Subcutaneous abdominal adipose tissue (tissue), 5 donors: ENCODE data around the gene SYCP2L.

Experiments used
- H3K27ac ChIP-seq: one replicate; pipeline ENCODE4 v1.7.0; 2013; ENCODE audit warnings: low read depth, mild to moderate bottlenecking, inconsistent platforms, low read length, moderate library complexity
- H3K27me3 ChIP-seq, 5 donors: one replicate each; pipeline ENCODE4 v1.7.0; 2013; ENCODE audit warnings: low read length in 5 of 5, inconsistent platforms in 1 of 5; ENCODE audit not compliant: control insufficient read depth in 5 of 5, insufficient read depth in 4 of 5
- H3K36me3 ChIP-seq, 5 donors: one replicate each; pipeline ENCODE4 v1.7.0; 2013; ENCODE audit warnings: low read length in 5 of 5; ENCODE audit not compliant: control insufficient read depth in 5 of 5, insufficient read depth in 5 of 5
- H3K4me1 ChIP-seq, 5 donors: one replicate each; pipeline ENCODE4 v1.7.0; 2013; ENCODE audit warnings: low read length in 5 of 5, mild to moderate bottlenecking in 3 of 5, moderate library complexity in 1 of 5; ENCODE audit not compliant: control insufficient read depth in 5 of 5, insufficient read depth in 5 of 5
- H3K4me3 ChIP-seq, 5 donors: one replicate each; pipeline ENCODE4 v1.7.0; 2013; ENCODE audit warnings: low read length in 5 of 5, low read depth in 1 of 5
- H3K9ac ChIP-seq, 5 donors: one replicate each; pipeline ENCODE4 v1.7.0; 2013; ENCODE audit warnings: low read length in 5 of 5, mild to moderate bottlenecking in 4 of 5, moderate library complexity in 3 of 5
- H3K9me3 ChIP-seq, 5 donors: one replicate each; pipeline ENCODE4 v1.7.0; 2013; ENCODE audit warnings: low read length in 5 of 5; ENCODE audit not compliant: control insufficient read depth in 5 of 5
- donor health status: healthy.
- donor health status: healthy.
- donor health status: healthy.
- donor health status: healthy.
- donor health status: healthy.

Gene SYCP2L

DNA sequence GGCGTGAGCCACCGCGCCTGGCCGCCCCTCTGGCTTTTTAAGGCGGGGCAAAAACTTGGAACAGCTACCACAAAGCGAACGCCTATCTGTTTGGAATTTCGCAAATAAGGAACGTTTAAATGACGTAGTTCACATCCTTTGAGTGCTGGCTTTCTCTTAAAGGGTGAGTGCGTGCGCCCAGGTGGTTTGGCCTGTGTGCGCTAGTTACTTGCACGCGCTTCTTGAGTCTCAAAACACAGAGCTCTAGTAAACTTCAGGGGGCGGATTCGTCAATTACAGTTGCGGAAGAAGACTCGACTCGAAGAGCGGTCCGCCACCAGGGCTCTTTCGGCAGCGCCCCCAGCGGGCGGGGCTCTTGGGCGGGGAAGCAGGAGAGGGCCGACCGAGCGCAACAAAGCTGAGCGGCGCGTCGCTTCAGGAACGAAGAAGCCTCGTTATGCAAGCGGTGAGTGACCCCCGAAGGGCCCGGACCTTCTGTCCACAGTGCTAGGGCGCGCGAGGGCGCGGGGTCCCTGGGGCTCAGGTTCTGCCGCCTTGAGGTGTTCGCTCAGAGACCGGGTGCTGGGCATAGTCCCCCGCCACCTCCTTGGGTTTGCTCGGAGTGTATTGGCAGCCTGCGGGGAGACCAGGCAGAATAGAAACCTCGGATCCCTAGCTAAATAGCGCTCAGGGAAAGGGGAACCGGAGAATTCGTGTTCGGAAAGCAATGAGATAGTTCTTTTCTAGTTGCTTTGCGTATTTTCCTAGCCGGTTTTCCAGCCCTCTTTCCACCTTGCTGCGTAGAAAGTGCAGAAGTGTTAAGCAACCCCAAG is at the start of gene SYCP2L:
Gene SYCP2L, plus strand, starts transcription at position 362 of the 812 bp plus-strand sequence. Its CDS starts 75 bp downstream, at position 437.
- Histone ChIP-seq H3K4me3 (peak within 1 kb of the TSS; percentile 48 to 75 (median 68)), H3K36me3 (no peaks in the 10 kb centered on the region), H3K27ac (no peak within 1 kb of the TSS), H3K27me3 (peaks cover 4 to 40% (median 30%) of the 10 kb centered on the region in 5 donors), H3K9ac (peak within 1 kb of the TSS in 2 of 5 donors; percentile 40 to 56), H3K9me3 (peaks cover 0 to 5% (median 0%) of the 10 kb centered on the region in 5 donors), H3K4me1 (peaks cover 0 to 29% (median 22%) of the 10 kb centered on the region in 5 donors)

DNA sequence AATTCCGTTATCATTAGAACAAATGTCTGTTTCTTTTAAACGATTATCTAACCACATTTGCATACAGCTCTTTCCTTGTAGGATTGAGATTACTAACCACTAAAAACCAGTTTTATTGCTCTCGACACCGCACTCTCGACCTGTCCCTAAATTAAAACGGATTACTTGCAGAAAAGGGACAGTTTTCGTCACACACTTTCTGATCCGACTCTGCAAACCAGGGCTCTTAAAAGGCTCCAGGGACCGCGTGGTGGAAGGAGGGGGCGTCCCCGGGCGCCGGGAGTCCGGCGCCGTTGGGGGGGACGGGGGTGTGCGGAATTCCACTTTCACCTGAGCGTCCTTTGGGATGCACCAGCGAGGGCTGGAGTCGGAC is 49.2 kb upstream of the SYCP2L start:
- Histone ChIP-seq H3K9me3 (no peaks in the 10 kb centered on the region), H3K27me3 (no peaks in the 10 kb centered on the region), H3K36me3 (no peaks in the 10 kb centered on the region), H3K9ac (peak overlapping the region in 4 of 5 donors; percentile 64 to 80 (median 73)), H3K4me1 (peaks cover 0 to 23% (median 17%) of the 10 kb centered on the region in 5 donors), H3K27ac (no peak overlapping the region), H3K4me3 (peak overlapping the region; percentile 75 to 86 (median 85))

DNA sequence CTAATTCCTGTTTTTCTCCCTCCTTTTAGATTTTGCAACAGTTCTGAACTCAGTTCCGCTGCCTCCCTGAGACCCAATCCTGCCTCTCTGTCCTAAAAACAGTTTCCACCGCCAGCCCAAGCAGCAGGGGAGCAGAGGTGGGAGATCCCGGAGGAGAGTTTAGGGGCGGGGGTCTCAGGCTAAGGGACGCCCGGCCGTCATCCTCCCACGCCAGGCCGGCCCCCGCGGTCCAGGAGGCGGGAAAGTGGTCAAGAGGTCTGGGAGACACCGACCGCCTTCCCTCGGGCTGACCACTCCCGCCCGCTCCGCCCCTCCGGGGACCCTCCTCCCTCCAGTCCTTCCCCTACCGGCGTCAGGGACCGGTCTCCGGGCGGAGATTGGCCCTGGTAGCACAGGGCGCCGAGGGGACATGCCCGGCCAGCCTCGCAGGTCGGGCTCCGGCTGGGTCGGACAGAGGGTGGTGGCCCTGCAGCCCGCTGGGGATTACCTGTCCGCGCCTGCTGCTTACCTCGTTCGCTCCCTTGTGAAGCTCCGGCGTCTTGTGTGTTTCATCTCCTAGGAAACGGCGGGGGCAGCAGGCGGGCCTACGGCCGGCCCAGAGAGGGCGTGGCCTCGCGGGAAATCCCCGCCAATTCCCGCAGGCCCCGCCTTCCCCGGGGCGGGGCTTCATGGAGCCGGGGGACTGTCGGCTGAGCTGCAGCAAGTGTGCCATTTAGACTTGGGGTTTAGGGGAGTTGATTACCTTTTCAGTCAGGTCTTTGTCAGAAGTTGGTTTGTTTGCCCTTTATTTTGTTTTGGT is 48.7 kb upstream of the SYCP2L start, which contains the start of gene MAK:
Gene MAK, minus strand, starts transcription at position 545 of the 799 bp plus-strand sequence. CDS start 7,891 bp downstream, outside the sequence.
- Histone ChIP-seq H3K9ac (peak within 1 kb of the TSS in 4 of 5 donors; percentile 64 to 80 (median 73)), H3K36me3 (no peaks in the 10 kb centered on the region), H3K27ac (no peak within 1 kb of the TSS), H3K4me3 (peak within 1 kb of the TSS; percentile 75 to 86 (median 85)), H3K27me3 (no peaks in the 10 kb centered on the region), H3K9me3 (no peaks in the 10 kb centered on the region), H3K4me1 (peaks cover 0 to 23% (median 17%) of the 10 kb centered on the region in 5 donors)

DNA sequence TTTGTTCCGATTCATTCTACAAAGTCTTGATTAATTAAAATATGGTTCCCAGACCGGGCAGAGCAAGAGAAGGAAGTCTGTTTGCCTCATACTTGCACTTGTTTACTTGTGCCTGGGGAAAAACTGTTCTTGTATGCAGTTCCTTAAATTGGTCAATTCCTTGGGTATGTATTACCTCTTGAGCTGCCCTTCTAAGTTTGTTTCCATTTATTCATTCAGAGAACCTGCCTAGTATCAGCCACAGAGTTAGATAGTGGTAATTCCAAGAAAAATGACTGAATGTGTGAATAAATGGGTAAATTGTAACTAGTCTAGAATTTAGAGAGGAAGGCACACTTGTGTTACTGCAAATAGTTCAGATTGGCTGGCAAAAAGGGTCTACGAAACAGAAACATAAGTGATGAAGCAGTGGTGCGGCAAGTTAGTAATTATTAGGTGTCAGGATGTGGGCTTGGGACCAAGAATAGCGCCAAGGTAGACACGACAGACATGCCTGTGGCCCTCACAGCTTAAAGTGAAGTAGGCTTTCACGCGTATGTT is 48.0 kb upstream of the SYCP2L start:
- no peaks in the 10 kb centered on the region for H3K9me3 ChIP-seq
- peak overlapping the region in 4 of 5 donors; percentile 37 to 80 (median 72) for H3K9ac ChIP-seq
- no peak overlapping the region for H3K27ac ChIP-seq
- H3K4me1 ChIP-seq = peaks cover 0 to 23% (median 17%) of the 10 kb centered on the region in 5 donors
- H3K36me3 ChIP-seq = no peaks in the 10 kb centered on the region
- no peaks in the 10 kb centered on the region for H3K27me3 ChIP-seq
- H3K4me3 ChIP-seq = peak overlapping the region; percentile 70 to 86 (median 84)

DNA sequence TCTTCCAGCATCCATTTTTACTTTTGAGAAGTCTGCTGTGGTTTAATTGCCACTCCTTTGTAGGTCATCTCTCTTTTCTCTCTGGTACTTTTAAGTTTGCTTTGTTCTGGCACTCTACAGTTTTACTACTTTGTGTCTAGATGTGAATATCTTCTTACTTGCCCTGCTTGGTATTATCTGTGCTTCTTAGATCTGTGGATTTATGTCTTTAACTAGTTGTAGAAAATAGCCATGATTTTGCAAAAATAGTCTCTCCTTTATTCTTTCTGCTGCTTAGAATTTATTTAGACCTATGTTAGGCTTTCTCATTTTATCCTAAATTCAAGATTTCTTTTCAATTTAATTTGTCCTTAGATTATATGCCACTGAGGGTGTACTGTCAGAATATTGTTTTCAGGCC is 43.3 kb upstream of the SYCP2L start:
- H3K27ac ChIP-seq = no peak overlapping the region

DNA sequence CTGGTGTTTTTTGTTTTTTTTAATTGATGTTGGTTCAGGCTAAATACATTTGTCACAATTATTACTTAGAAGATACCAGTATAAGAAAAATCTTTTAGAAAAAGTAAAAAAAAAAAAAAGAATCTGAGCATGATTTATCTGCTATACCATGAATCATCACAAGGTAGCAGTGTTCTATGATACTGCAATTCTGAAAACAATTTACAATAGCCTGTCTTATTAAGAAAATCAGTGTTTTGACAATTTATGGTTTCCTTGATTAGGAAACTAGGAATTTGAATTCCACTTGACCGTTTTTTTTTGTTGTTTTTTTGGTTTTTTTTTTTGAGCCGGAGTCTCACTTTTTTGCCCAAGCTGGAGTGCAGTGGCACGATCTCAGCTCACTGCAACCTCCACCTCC is 39.2 kb upstream of the SYCP2L start:
- Histone ChIP-seq H3K4me3 (no peak overlapping the region), H3K27ac (no peak overlapping the region), H3K4me1 (no peaks in the 10 kb centered on the region), H3K36me3 (no peaks in the 10 kb centered on the region), H3K9ac (no peak overlapping the region), H3K27me3 (no peaks in the 10 kb centered on the region), H3K9me3 (no peaks in the 10 kb centered on the region)

More for the DNA sequence above, 43.3 kb upstream of the SYCP2L start:
- Histone ChIP-seq H3K4me1 (peaks cover 0 to 6% (median 4%) of the 10 kb centered on the region in 5 donors), H3K9me3 (no peaks in the 10 kb centered on the region), H3K4me3 (no peak overlapping the region), H3K36me3 (no peaks in the 10 kb centered on the region), H3K9ac (no peak overlapping the region), H3K27me3 (no peaks in the 10 kb centered on the region)

DNA sequence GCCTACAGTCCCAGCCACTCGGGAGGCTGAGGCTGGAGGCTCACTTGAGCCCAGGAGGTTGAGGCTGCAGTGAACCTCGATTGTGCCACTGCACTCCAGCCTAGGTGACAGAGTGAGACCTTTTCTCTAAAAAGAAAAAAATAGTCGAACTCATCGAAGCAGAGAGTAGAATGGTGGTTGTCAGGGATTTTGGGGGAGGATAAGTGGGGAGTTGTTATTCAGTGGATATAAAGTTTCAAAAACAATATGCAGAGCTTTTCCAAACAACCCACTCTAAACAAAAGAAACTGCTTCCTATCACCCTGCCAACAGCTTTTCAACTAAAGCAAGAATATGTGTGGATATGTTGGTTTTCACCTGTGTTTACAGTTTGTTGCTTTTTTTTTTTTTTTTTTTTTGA is 37.0 kb upstream of the SYCP2L start:
- Histone ChIP-seq H3K4me1 (no peaks in the 10 kb centered on the region), H3K27ac (no peak overlapping the region), H3K4me3 (no peak overlapping the region), H3K9ac (no peak overlapping the region), H3K36me3 (no peaks in the 10 kb centered on the region), H3K9me3 (peaks cover 0 to 4% (median 0%) of the 10 kb centered on the region in 5 donors), H3K27me3 (no peaks in the 10 kb centered on the region)

DNA sequence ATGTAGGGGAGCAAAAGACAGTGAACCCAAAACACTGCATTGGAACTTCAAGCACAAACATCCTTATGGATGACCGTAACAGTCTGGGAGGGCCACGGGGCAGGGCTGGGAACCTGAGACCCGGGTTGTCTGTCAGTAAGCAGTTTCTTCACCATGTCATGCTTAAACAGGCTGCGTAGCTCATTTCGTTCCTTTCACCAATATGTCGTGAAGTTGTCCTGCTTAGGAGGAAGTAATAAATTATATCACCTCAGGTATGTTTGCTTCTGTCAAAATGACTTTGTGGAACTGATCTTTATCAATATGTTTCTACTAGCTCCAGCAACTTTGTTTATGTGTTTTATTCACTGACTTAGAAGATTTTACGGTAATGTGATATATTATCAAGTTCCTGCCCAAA is 36.1 kb upstream of the SYCP2L start:
- H3K27ac ChIP-seq = no peak overlapping the region
- no peaks in the 10 kb centered on the region for H3K4me1 ChIP-seq
- no peaks in the 10 kb centered on the region for H3K27me3 ChIP-seq
- no peak overlapping the region for H3K9ac ChIP-seq
- H3K36me3 ChIP-seq = no peaks in the 10 kb centered on the region
- peaks cover 0 to 4% (median 0%) of the 10 kb centered on the region in 5 donors for H3K9me3 ChIP-seq
- H3K4me3 ChIP-seq = no peak overlapping the region

DNA sequence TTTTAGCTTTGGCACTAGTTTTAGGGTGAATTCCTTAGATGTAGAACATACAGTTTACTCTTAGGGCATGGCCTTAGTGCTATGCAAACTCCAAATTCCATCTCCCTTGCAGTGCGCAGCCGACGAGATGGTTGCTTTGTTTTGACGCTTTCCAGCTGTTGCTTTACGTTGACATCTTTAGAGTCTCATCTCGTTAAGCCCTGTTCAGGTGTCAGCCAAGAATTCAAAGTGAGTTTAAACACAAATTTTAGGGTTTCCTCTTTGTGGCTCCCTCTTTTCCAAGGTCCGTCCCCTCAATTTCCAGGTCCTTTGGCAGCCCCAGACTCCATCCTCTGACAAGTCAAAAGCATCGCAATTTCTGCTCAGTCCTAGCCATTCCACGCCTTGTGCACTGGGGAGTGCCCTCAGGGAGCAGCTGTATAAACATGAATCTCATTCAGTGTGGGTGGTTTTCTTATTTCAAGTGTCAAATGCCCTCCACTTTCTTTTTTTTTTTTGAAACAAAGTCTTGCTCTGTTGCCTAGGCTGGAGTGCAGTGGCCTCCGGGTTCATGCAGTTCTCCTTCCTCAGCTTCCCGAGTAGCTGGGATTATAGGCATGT is 34.4 kb upstream of the SYCP2L start:
- Histone ChIP-seq H3K27me3 (no peaks in the 10 kb centered on the region), H3K4me3 (no peak overlapping the region), H3K4me1 (no peaks in the 10 kb centered on the region), H3K9me3 (peaks cover 0 to 4% (median 0%) of the 10 kb centered on the region in 5 donors), H3K27ac (no peak overlapping the region), H3K9ac (no peak overlapping the region), H3K36me3 (no peaks in the 10 kb centered on the region)
